B cell (primary cell): ENCODE data around the gene ZNF84.

Source experiments
- EZH2 ChIP-seq: IDR thresholded peaks from 2 replicates; pipeline ENCODE4 v1.6.1; 2012; ENCODE audit warnings: borderline replicate concordance, low read depth, mild to moderate bottlenecking, moderate library complexity, low read length; ENCODE audit not compliant: insufficient read depth, poor library complexity, severe bottlenecking
- TF ChIP-seq, protein P1 (sequence below): fragments of 200-600 bp; IDR thresholded peaks from one replicate; pipeline ENCODE4 v1.8.0; 2022; ENCODE audit warnings: antibody characterized with exemption, mild to moderate bottlenecking

GRCh38 chr12:133083345-133083744 lies 46.0 kb downstream of the ZNF84 start:
- TF ChIP-seq, protein P1, sequence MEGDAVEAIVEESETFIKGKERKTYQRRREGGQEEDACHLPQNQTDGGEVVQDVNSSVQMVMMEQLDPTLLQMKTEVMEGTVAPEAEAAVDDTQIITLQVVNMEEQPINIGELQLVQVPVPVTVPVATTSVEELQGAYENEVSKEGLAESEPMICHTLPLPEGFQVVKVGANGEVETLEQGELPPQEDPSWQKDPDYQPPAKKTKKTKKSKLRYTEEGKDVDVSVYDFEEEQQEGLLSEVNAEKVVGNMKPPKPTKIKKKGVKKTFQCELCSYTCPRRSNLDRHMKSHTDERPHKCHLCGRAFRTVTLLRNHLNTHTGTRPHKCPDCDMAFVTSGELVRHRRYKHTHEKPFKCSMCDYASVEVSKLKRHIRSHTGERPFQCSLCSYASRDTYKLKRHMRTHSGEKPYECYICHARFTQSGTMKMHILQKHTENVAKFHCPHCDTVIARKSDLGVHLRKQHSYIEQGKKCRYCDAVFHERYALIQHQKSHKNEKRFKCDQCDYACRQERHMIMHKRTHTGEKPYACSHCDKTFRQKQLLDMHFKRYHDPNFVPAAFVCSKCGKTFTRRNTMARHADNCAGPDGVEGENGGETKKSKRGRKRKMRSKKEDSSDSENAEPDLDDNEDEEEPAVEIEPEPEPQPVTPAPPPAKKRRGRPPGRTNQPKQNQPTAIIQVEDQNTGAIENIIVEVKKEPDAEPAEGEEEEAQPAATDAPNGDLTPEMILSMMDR = no peak
- TF ChIP-seq EZH2 = no peak
